ENCODE results near the gene ALG14. TPM values are rescaled to one million over a fixed set of nuclear protein-coding genes. Genes with fewer than 3 reads are reported as not detected.
"Not testable (repeated sequence)": the region's sequence is repeated elsewhere in the genome, so short reads cannot be mapped to it uniquely, and the experiment has no call there.

The ALG14 gene
- total RNA-seq, 2 experiments from 2014 or later = 0.08 to 0.52 TPM

- H3K4me3 ChIP-seq (ENCODE audit: low read length) = no peak overlapping the region
- Mint-ChIP-seq H3K36me3 (ENCODE audit: low read depth) (no peaks in the 10 kb centered on the region), H3K4me3 (no peak overlapping the region), H3K9me3 (no peaks in the 10 kb centered on the region), H3K27me3 (no peaks in the 10 kb centered on the region), H3K27ac (no peak overlapping the region), H3K4me1 (ENCODE audit: low read depth) (no peaks in the 10 kb centered on the region)
- H3K4me1 ChIP-seq (ENCODE audit: insufficient read depth, low read length) = no peaks in the 10 kb centered on the region
- no peaks in the 10 kb centered on the region for H3K36me3 ChIP-seq (ENCODE audit: insufficient read depth, low read length)
- ChIA-PET CTCF (interaction anchor here (1.5 kb wide), 1 partner anchor 194 kb away, joined by 5 read pairs; no protein-coding TSS in a partner anchor), POLR2A (interaction anchor here (0.8 kb wide), 1 partner anchor 84 kb away, joined by 4 read pairs; no protein-coding TSS in a partner anchor)
- no peaks in the 10 kb centered on the region for H3K9me3 ChIP-seq (ENCODE audit: control insufficient read depth in 1 of 2, insufficient read depth in 1 of 2, low read length in 2 of 2)
- no peak for DNase-seq
- TF ChIP-seq, protein P1, sequence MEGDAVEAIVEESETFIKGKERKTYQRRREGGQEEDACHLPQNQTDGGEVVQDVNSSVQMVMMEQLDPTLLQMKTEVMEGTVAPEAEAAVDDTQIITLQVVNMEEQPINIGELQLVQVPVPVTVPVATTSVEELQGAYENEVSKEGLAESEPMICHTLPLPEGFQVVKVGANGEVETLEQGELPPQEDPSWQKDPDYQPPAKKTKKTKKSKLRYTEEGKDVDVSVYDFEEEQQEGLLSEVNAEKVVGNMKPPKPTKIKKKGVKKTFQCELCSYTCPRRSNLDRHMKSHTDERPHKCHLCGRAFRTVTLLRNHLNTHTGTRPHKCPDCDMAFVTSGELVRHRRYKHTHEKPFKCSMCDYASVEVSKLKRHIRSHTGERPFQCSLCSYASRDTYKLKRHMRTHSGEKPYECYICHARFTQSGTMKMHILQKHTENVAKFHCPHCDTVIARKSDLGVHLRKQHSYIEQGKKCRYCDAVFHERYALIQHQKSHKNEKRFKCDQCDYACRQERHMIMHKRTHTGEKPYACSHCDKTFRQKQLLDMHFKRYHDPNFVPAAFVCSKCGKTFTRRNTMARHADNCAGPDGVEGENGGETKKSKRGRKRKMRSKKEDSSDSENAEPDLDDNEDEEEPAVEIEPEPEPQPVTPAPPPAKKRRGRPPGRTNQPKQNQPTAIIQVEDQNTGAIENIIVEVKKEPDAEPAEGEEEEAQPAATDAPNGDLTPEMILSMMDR (IDR thresholded peaks at IDR 0.05) = no peak
- H3K27me3 ChIP-seq (ENCODE audit: control insufficient read depth in 1 of 2, insufficient read depth in 2 of 2, low read length in 2 of 2) = no peaks in the 10 kb centered on the region
- no peak for ATAC-seq (ENCODE audit: poor library complexity)
- H3K27ac ChIP-seq (ENCODE audit: low read depth in 1 of 2, low read length in 2 of 2) = no peak overlapping the region
- intact Hi-C loops (cut with DNase I, micrococcal nuclease) = no loop called here
These were observed 24.4 kb downstream of the ALG14 start for GRCh38 chr1:95048317-95048716.

GRCh38 chr1:95047624-95048023 lies 25.1 kb downstream of the ALG14 start:
- DNase-seq; intact Hi-C loops (cut with DNase I, micrococcal nuclease); H3K4me3 Mint-ChIP-seq; H3K36me3 ChIP-seq (ENCODE audit: insufficient read depth, low read length); H3K4me3 ChIP-seq (ENCODE audit: low read length); H3K27ac ChIP-seq (ENCODE audit: low read depth in 1 of 2, low read length in 2 of 2); H3K9me3 Mint-ChIP-seq; H3K27me3 Mint-ChIP-seq; CTCF ChIA-PET; H3K4me1 ChIP-seq (ENCODE audit: insufficient read depth, low read length); H3K9me3 ChIP-seq (ENCODE audit: control insufficient read depth in 1 of 2, insufficient read depth in 1 of 2, low read length in 2 of 2); H3K36me3 Mint-ChIP-seq (ENCODE audit: low read depth); H3K27me3 ChIP-seq (ENCODE audit: control insufficient read depth in 1 of 2, insufficient read depth in 2 of 2, low read length in 2 of 2); POLR2A ChIA-PET; H3K27ac Mint-ChIP-seq; ATAC-seq (ENCODE audit: poor library complexity); H3K4me1 Mint-ChIP-seq (ENCODE audit: low read depth): not testable (repeated sequence)

GRCh38 chr1:95046359-95046758 lies 26.4 kb downstream of the ALG14 start:
- Mint-ChIP-seq H3K27ac (no peak overlapping the region), H3K9me3 (no peaks in the 10 kb centered on the region), H3K4me3 (no peak overlapping the region), H3K27me3 (no peaks in the 10 kb centered on the region), H3K4me1 (ENCODE audit: low read depth) (no peaks in the 10 kb centered on the region), H3K36me3 (ENCODE audit: low read depth) (no peaks in the 10 kb centered on the region)
- H3K4me3 ChIP-seq (ENCODE audit: low read length) = no peak overlapping the region
- TF ChIP-seq, protein P1 (IDR thresholded peaks at IDR 0.05) = no peak
- H3K27me3 ChIP-seq (ENCODE audit: control insufficient read depth in 1 of 2, insufficient read depth in 2 of 2, low read length in 2 of 2) = no peaks in the 10 kb centered on the region
- POLR2A ChIA-PET = no interaction called here
- DNase-seq = no peak
- H3K36me3 ChIP-seq (ENCODE audit: insufficient read depth, low read length) = no peaks in the 10 kb centered on the region
- H3K4me1 ChIP-seq (ENCODE audit: insufficient read depth, low read length) = no peaks in the 10 kb centered on the region
- CTCF ChIA-PET = no interaction called here
- no peak for ATAC-seq (ENCODE audit: poor library complexity)
- intact Hi-C loops (cut with DNase I, micrococcal nuclease) = no loop called here
- no peaks in the 10 kb centered on the region for H3K9me3 ChIP-seq (ENCODE audit: control insufficient read depth in 1 of 2, insufficient read depth in 1 of 2, low read length in 2 of 2)
- H3K27ac ChIP-seq (ENCODE audit: low read depth in 1 of 2, low read length in 2 of 2) = no peak overlapping the region
